IMR-90 (cell line): ENCODE results near the gene PRB4. TPM values are rescaled to one million over a fixed set of nuclear protein-coding genes. Genes with fewer than 3 reads are reported as not detected.

ENCODE experiments used
- ATAC-seq: fragments of 200-7000 bp; cut with Tn5 transposase; 2 replicates; pipeline ENCODE4 v1.9.1; 2020; ENCODE audit warnings: low read depth, mild to moderate bottlenecking, moderate library complexity
- BruUV-seq: library from RNA; stranded (reverse); fragments of 400-500 nt; replicated peaks from 2 replicates; lab custom pipeline; 2021; lab: Mats Ljungman, UMichigan
- CTCF ChIA-PET: fragments of 300-600 bp; formaldehyde crosslinking; extraction: SDS; loops from one replicate; lab custom pipeline; 2021; ENCODE audit warnings: antibody characterized with exemption; lab: Yijun Ruan, JAX
- POLR2A ChIA-PET: fragments of 300-600 bp; sonication (Branson Sonifier 250); formaldehyde crosslinking; loops from one replicate; lab custom pipeline; 2022; ENCODE audit warnings: antibody characterized with exemption; ENCODE audit not compliant: unreplicated experiment; lab: Charles Lee
- DNase-seq: peaks from one replicate; pipeline ENCODE4 v3.0.0; 2013
- H2AFZ ChIP-seq: replicated peaks from 2 replicates; pipeline ENCODE3; 2013; ENCODE audit warnings: low read length, mild to moderate bottlenecking; ENCODE audit not compliant: poor library complexity
- H2AK5ac ChIP-seq: 2 replicates; pipeline ENCODE4 v1.6.1; 2013; ENCODE audit warnings: low read depth, low read length, inconsistent platforms
- H2AK9ac ChIP-seq: replicated peaks from 2 replicates; pipeline ENCODE3; 2013; ENCODE audit warnings: mild to moderate bottlenecking, low read depth, low read length, moderate library complexity; ENCODE audit not compliant: poor library complexity
- H2BK120ac ChIP-seq: 2 replicates; pipeline ENCODE4 v1.6.1; 2013; ENCODE audit warnings: low read depth, low read length, inconsistent platforms
- H2BK15ac ChIP-seq: 3 replicates; pipeline ENCODE4 v1.6.1; 2013; ENCODE audit warnings: low read depth, low read length, inconsistent platforms
- H2BK20ac ChIP-seq: 2 replicates; pipeline ENCODE4 v1.6.1; 2013; ENCODE audit warnings: low read depth, mild to moderate bottlenecking, inconsistent platforms, low read length, moderate library complexity
- H2BK5ac ChIP-seq: 2 replicates; pipeline ENCODE4 v1.6.1; 2013; ENCODE audit warnings: mild to moderate bottlenecking, low read depth, low read length, inconsistent platforms; ENCODE audit not compliant: poor library complexity, severe bottlenecking
- H3K14ac ChIP-seq: replicated peaks from 2 replicates; pipeline ENCODE4 v1.6.1; 2013; ENCODE audit warnings: low read depth, low read length, inconsistent platforms
- H3K18ac ChIP-seq: 2 replicates; pipeline ENCODE4 v1.6.1; 2013; ENCODE audit warnings: low read depth, low read length, control low read depth
- H3K23ac ChIP-seq: 2 replicates; pipeline ENCODE4 v1.6.1; 2013; ENCODE audit warnings: low read depth, low read length, inconsistent platforms
- H3K27ac ChIP-seq: 2 replicates; pipeline ENCODE4 v1.5.1; 2013; ENCODE audit warnings: mild to moderate bottlenecking, control low read depth, low read length; ENCODE audit not compliant: insufficient read depth
- H3K27me3 ChIP-seq: 2 replicates; pipeline ENCODE4 v1.6.1; 2013; ENCODE audit warnings: low read length; ENCODE audit not compliant: control insufficient read depth, insufficient read depth
- H3K36me3 ChIP-seq: 2 replicates; pipeline ENCODE4 v1.6.1; 2013; ENCODE audit warnings: low read length, mixed read lengths; ENCODE audit not compliant: control insufficient read depth, insufficient read depth
- H3K4ac ChIP-seq: 2 replicates; pipeline ENCODE4 v1.6.1; 2013; ENCODE audit warnings: low read depth, low read length, inconsistent platforms
- H3K4me1 ChIP-seq: 2 replicates; pipeline ENCODE4 v1.6.1; 2013; ENCODE audit warnings: low read length, mixed read lengths; ENCODE audit not compliant: control insufficient read depth, insufficient read depth
- H3K4me2 ChIP-seq: 2 replicates; pipeline ENCODE4 v1.6.1; 2013; ENCODE audit warnings: low read depth, mild to moderate bottlenecking, control low read depth, low read length, moderate library complexity
- H3K4me3 ChIP-seq: 2 replicates; pipeline ENCODE4 v1.5.1; 2013; ENCODE audit warnings: low read depth, mild to moderate bottlenecking, control low read depth, low read length, moderate library complexity; ENCODE audit not compliant: insufficient read depth
- H3K56ac ChIP-seq: 2 replicates; pipeline ENCODE4 v1.6.1; 2013; ENCODE audit warnings: low read length, inconsistent platforms; ENCODE audit not compliant: insufficient read depth; ENCODE audit errors: extremely low read depth
- H3K79me1 ChIP-seq, 2 experiments: 2 replicates each; pipeline ENCODE4 v1.6.1; 2013; ENCODE audit warnings: low read length in 2 of 2, inconsistent platforms in 1 of 2, low read depth in 1 of 2
- H3K9ac ChIP-seq: 2 replicates; pipeline ENCODE4 v1.6.1; 2013; ENCODE audit warnings: low read depth, low read length, control low read depth
- H3K9me1 ChIP-seq: 2 replicates; pipeline ENCODE4 v1.6.1; 2013; ENCODE audit warnings: low read length, inconsistent platforms; ENCODE audit not compliant: insufficient read depth
- H3K9me3 ChIP-seq: 2 replicates; pipeline ENCODE4 v1.6.1; 2013; ENCODE audit warnings: low read length; ENCODE audit not compliant: control insufficient read depth, insufficient read depth
- H4K20me1 ChIP-seq: 2 replicates; pipeline ENCODE4 v1.6.1; 2013; ENCODE audit warnings: low read length, inconsistent platforms; ENCODE audit not compliant: insufficient read depth
- H4K5ac ChIP-seq: 2 replicates; pipeline ENCODE4 v1.6.1; 2013; ENCODE audit warnings: mild to moderate bottlenecking, low read depth, low read length, control low read depth
- H4K8ac ChIP-seq, 2 experiments: 2 replicates each; pipeline ENCODE4 v1.6.1; 2013; ENCODE audit warnings: low read depth in 2 of 2, low read length in 2 of 2, control low read depth in 1 of 2, inconsistent platforms in 1 of 2
- H4K91ac ChIP-seq: 2 replicates; pipeline ENCODE4 v1.6.1; 2013; ENCODE audit warnings: low read depth, low read length, inconsistent platforms; ENCODE audit not compliant: insufficient read depth
- CEBPB ChIP-seq: IDR thresholded peaks from 2 replicates; pipeline ENCODE4 v1.6.1; 2012; ENCODE audit warnings: low read depth, low read length, improper control_type of control experiment
- CHD1 ChIP-seq: IDR thresholded peaks from 2 replicates; pipeline ENCODE4 v1.6.1; 2012; ENCODE audit warnings: low read depth, low read length, improper control_type of control experiment
- MAZ ChIP-seq: IDR thresholded peaks from 2 replicates; pipeline ENCODE4 v1.6.1; 2012; ENCODE audit warnings: low read depth, mild to moderate bottlenecking, low read length, improper control_type of control experiment, moderate library complexity, borderline replicate concordance
- MXI1 ChIP-seq: IDR thresholded peaks from 2 replicates; pipeline ENCODE4 v1.6.1; 2012; ENCODE audit warnings: low read depth, mild to moderate bottlenecking, low read length, moderate library complexity, borderline replicate concordance
- POLR2A ChIP-seq: IDR thresholded peaks from 2 replicates; pipeline ENCODE4 v1.6.1; 2012; ENCODE audit warnings: mild to moderate bottlenecking, low read depth, low read length
- RAD21 ChIP-seq: IDR thresholded peaks from 2 replicates; pipeline ENCODE4 v1.6.1; 2012; ENCODE audit warnings: low read length, improper control_type of control experiment
- WGBS, 2 experiments: methylation state at CpG; one replicate each; pipeline versions ENCODE4 v1.1.5 to v1.1.7; 2013; ENCODE audit warnings: missing lambda C conversion rate in 2 of 2; ENCODE audit not compliant: insufficient read length in 1 of 2; ENCODE audit errors: extremely low coverage in 2 of 2; 5-methylcytosine and 5-hydroxymethylcytosine counted together
- dilution Hi-C: fragments of 300-500 bp; cut with HindIII; formaldehyde crosslinking; loops from one replicate; pipeline ENCODE4 v1.14.3; 2018; ENCODE audit warnings: low sequenced_read_pairs; ENCODE audit not compliant: unreplicated experiment
- in situ Hi-C: fragments of 300-500 bp; cut with MboI; formaldehyde crosslinking; loops from 3 replicates; pipeline ENCODE4 v1.14.3; 2019; ENCODE audit warnings: low sequenced_read_pairs, inconsistent platforms, mixed read lengths
- intact Hi-C: fragments of 100-400 bp; cut with micrococcal nuclease; formaldehyde crosslinking; loops from 2 replicates; pipeline ENCODE4 v1.10.0; 2022
- polyA plus RNA-seq, 3 experiments: library from polyadenylated mRNA; depleted of rRNA; stranded (reverse); fragments of >200 nt; gene quantifications; 2 replicates each; pipeline ENCODE4 v1.2.3, GENCODE V29; 2012; ENCODE audit warnings: low replicate concordance in 1 of 3
- total RNA-seq: library from RNA; depleted of rRNA; stranded (reverse); fragments of >200 nt; gene quantifications from 2 replicates; pipeline ENCODE4 v1.2.3, GENCODE V29; 2012

The PRB4 gene
- total and polyA plus RNA-seq, 2 of the 4 experiments (the other 2 are of a cell fraction) = not detected

- Histone ChIP-seq H3K4me1 (no peaks in the 10 kb centered on the region), H4K20me1 (no peaks in the 10 kb centered on the region), H3K36me3 (no peaks in the 10 kb centered on the region), H2BK20ac (no peak overlapping the region), H3K9me3 (peaks cover 2% of the 10 kb centered on the region; the same call in 1 of the 2 replicates), H2AFZ (no peak overlapping the region), H3K9me1 (no peaks in the 10 kb centered on the region), H3K4me2 (no peak overlapping the region), H3K4ac (no peak overlapping the region), H2BK5ac (no peak overlapping the region), H3K23ac (no peak overlapping the region), H3K18ac (no peak overlapping the region), H3K79me1 (no peaks in the 10 kb centered on the region), H3K56ac (no peak overlapping the region), H3K9ac (no peak overlapping the region), H2AK5ac (no peak overlapping the region), H4K91ac (no peak overlapping the region), H3K4me3 (no peak overlapping the region), H4K8ac (no peak overlapping the region), H3K14ac (no peak overlapping the region), H3K27ac (no peak overlapping the region), H3K27me3 (no peaks in the 10 kb centered on the region), H4K5ac (no peak overlapping the region), H2BK15ac (no peak overlapping the region), H2BK120ac (no peak overlapping the region), H2AK9ac (no peak overlapping the region)
- DNase-seq (no peak), ATAC-seq (no peak; the same call in 1 of the 2 replicates)
- intact Hi-C loops (no loop called here), dilution Hi-C loops (no loop called here), in situ Hi-C loops (no loop called here)
- ChIA-PET CTCF (no interaction called here), POLR2A (no interaction called here)
- no TSS peak for BruUV-seq
- no CpG with 5 or more reads among the region's 2 CpGs for WGBS, 2 experiments
- TF ChIP-seq CEBPB = no peak
- TF ChIP-seq MXI1 = no peak
- TF ChIP-seq MAZ = no peak
- no peak for TF ChIP-seq CHD1
- no peak for TF ChIP-seq RAD21
- TF ChIP-seq POLR2A = no peak
Measured at GRCh38 chr12:11321980-11322379, 11.7 kb upstream of the PRB4 start.
